Keratinocyte (primary cell): Measurements from ENCODE around the gene KHDRBS1. TPM values are rescaled to one million over a fixed set of nuclear protein-coding genes. Genes with fewer than 3 reads are reported as not detected.
A peak's percentile ranks its signal among the peaks of the same experiment; 100 is the strongest.

Experiments
- DNase-seq: peaks from one replicate; pipeline ENCODE4 v3.0.0-alpha.2; 2011; ENCODE audit warnings: low read depth, missing footprints, low spot score
- FAIRE-seq: peaks from 2 replicates; lab custom pipeline; 2011; peaks lifted over from hg19 to GRCh38; lab: Jason Lieb, UNC
- H2AFZ ChIP-seq: 2 replicates; pipeline ENCODE4 v1.6.0; 2012; ENCODE audit warnings: low read length, control low read depth, inconsistent platforms; ENCODE audit not compliant: control insufficient read depth
- H3K27ac ChIP-seq: 2 replicates; pipeline ENCODE4 v1.5.1; 2011; ENCODE audit warnings: low read length; ENCODE audit not compliant: control insufficient read depth, insufficient read depth
- H3K27me3 ChIP-seq: 3 replicates; pipeline ENCODE4 v1.6.0; 2011; ENCODE audit warnings: low read length; ENCODE audit not compliant: control insufficient read depth, insufficient read depth; ENCODE audit errors: extremely low read depth
- H3K36me3 ChIP-seq, 2 experiments: 2 replicates in 1 of 2; 3 replicates in 1 of 2; pipeline ENCODE4 v1.5.1; 2011; ENCODE audit warnings: low read length in 2 of 2, mild to moderate bottlenecking in 1 of 2; ENCODE audit not compliant: control insufficient read depth in 2 of 2, insufficient read depth in 2 of 2; ENCODE audit errors: extremely low read depth in 1 of 2
- H3K4me1 ChIP-seq: 3 replicates; pipeline ENCODE4 v1.5.1; 2011; ENCODE audit warnings: low read length; ENCODE audit not compliant: control insufficient read depth, insufficient read depth; ENCODE audit errors: extremely low read depth
- H3K4me2 ChIP-seq: 3 replicates; pipeline ENCODE4 v1.6.0; 2011; ENCODE audit warnings: low read depth, low read length; ENCODE audit not compliant: control insufficient read depth, insufficient read depth; ENCODE audit errors: extremely low read depth
- H3K4me3 ChIP-seq, 3 experiments: fragments of 200-600 bp in 1 of 3; sonication (generic) in 1 of 3; 2 replicates in 2 of 3; 3 replicates in 1 of 3; pipeline ENCODE4 v1.5.1; 2011 to 2016; ENCODE audit warnings: low read length in 3 of 3, mild to moderate bottlenecking in 3 of 3, control low read depth in 2 of 3, inconsistent platforms in 1 of 3, low read depth in 1 of 3, mixed read lengths in 1 of 3, mixed run types in 1 of 3, moderate library complexity in 1 of 3; ENCODE audit not compliant: control insufficient read depth in 2 of 3, insufficient read depth in 2 of 3; ENCODE audit errors: extremely low read depth in 1 of 3
- H3K79me2 ChIP-seq: 2 replicates; pipeline ENCODE4 v1.6.0; 2012; ENCODE audit warnings: low read length; ENCODE audit not compliant: control insufficient read depth, insufficient read depth
- H3K9ac ChIP-seq: 3 replicates; pipeline ENCODE4 v1.6.0; 2011; ENCODE audit warnings: low read length; ENCODE audit not compliant: control insufficient read depth, insufficient read depth; ENCODE audit errors: extremely low read depth
- H3K9me1 ChIP-seq: 3 replicates; pipeline ENCODE4 v1.6.0; 2011; ENCODE audit warnings: low read length; ENCODE audit not compliant: control insufficient read depth, insufficient read depth; ENCODE audit errors: extremely low read depth
- H3K9me3 ChIP-seq: 2 replicates; pipeline ENCODE4 v1.5.1; 2012; ENCODE audit warnings: low read depth, low read length; ENCODE audit not compliant: control insufficient read depth
- H4K20me1 ChIP-seq: 3 replicates; pipeline ENCODE4 v1.6.0; 2011; ENCODE audit warnings: low read length; ENCODE audit not compliant: control insufficient read depth, insufficient read depth; ENCODE audit errors: extremely low read depth
- CTCF ChIP-seq, 3 experiments: IDR thresholded peaks in 1 of 3; conservative IDR thresholded peaks in 1 of 3; optimal IDR thresholded peaks in 1 of 3; 2 replicates in 2 of 3; 3 replicates in 1 of 3; pipeline versions ENCODE3 to v1.5.1; 2011; ENCODE audit warnings: low read length in 3 of 3, mild to moderate bottlenecking in 3 of 3, moderate library complexity in 2 of 3, control low read depth in 1 of 3, inconsistent platforms in 1 of 3; ENCODE audit not compliant: insufficient read depth in 2 of 3; ENCODE audit errors: extremely low read depth in 1 of 3
- EZH2 ChIP-seq: IDR thresholded peaks from one replicate; pipeline ENCODE4 v1.6.1; 2012; ENCODE audit warnings: inconsistent platforms, mild to moderate bottlenecking, low read length, moderate library complexity
- dilution Hi-C: fragments of 300-500 bp; cut with MboI; formaldehyde crosslinking; loops from one replicate; pipeline ENCODE4 v1.7.0; 2020; ENCODE audit warnings: low sequenced_read_pairs; ENCODE audit not compliant: extremely low pct_ligation_motif_present
- polyA plus RNA-seq, 5 experiments: library from polyadenylated mRNA; depleted of rRNA in 3 of 5; stranded (reverse) in 3 of 5; stranded (forward) in 1 of 5; unstranded in 1 of 5; fragments of >200 nt; gene quantifications; 1 replicate in 1 of 5; 2 replicates in 3 of 5; 3 replicates in 1 of 5; pipeline versions ENCODE4 v1.2.1 to v1.2.3, GENCODE V29; 2011 to 2012; ENCODE audit warnings: missing spikeins in 2 of 5, low read depth in 1 of 5, low replicate concordance in 1 of 5

The KHDRBS1 gene
- polyA plus RNA-seq, 1 donor (not counting 4 experiments of a cell fraction or from before 2014, with no cell fraction given), result 54.7 TPM

DNA sequence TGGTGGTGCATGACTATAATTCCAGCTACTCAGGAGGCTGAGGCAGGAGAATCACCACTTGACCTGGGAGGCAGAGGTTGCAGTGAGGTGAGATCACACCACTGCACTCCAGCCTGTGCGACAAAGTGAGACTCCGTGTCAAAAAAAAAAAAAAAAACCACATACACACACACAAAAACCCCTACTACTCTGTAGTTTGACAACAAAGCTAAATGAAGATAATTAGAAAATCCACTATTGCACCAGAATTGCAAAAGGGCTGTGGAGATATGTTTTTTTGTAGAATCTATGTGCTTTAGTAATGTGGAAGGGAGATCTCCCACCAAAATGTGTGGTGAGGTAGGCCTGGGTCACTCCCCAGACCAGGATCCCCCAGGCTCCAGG lies 32.2 kb upstream of the KHDRBS1 start:
- no peak overlapping the region for H3K4me3 ChIP-seq
- H3K9ac ChIP-seq, result no peak overlapping the region
- H2AFZ ChIP-seq, result peak overlapping the region; percentile 70
- H3K9me1 ChIP-seq, result no peaks in the 10 kb centered on the region
- H3K9me3 ChIP-seq, result no peaks in the 10 kb centered on the region
- H3K79me2 ChIP-seq, result no peaks in the 10 kb centered on the region
- H3K36me3 ChIP-seq, result no peaks in the 10 kb centered on the region
- no peak overlapping the region for H3K27ac ChIP-seq
- no peak overlapping the region for H3K4me2 ChIP-seq
- peaks cover 29% of the 10 kb centered on the region for H3K4me1 ChIP-seq
- FAIRE-seq, result no peak
- TF ChIP-seq CTCF (optimal IDR thresholded peaks at IDR 0.05 in 1 of 3, IDR thresholded peaks at IDR 0.05 in 1 of 3, conservative IDR thresholded peaks at IDR 0.05 in 1 of 3; ENCODE audit: extremely low read depth in 1 of 3, insufficient read depth in 2 of 3, low read length in 3 of 3) (no peak), EZH2 (no peak)
- dilution Hi-C loops, result no loop called here
- no peaks in the 10 kb centered on the region for H3K27me3 ChIP-seq
- no peaks in the 10 kb centered on the region for H4K20me1 ChIP-seq
- DNase-seq, result no peak

DNA sequence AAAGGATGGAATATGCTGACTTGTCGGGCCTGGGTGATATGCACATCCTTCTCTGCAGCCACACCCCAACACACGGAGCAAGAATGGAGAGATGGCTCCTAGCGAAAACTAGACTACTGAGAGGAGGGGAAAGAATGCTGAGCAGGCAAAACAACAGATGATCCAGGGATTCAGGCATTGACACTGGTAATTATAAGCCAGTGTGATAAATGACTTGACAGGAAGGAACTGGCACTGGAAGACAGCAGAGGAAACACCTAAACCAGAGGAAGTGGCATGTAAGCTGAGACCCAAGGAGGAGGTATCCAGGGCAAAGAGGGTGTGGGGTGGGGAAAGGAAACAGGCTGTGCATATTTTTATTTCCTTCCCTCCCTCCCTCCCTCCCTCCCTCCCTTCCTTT lies 31.7 kb upstream of the KHDRBS1 start:
- Histone ChIP-seq H3K9me1 (no peaks in the 10 kb centered on the region), H3K27me3 (no peaks in the 10 kb centered on the region), H3K9me3 (no peaks in the 10 kb centered on the region), H3K4me1 (peaks cover 29% of the 10 kb centered on the region), H3K36me3 (no peaks in the 10 kb centered on the region), H3K27ac (no peak overlapping the region), H3K4me3 (no peak overlapping the region), H2AFZ (peak overlapping the region; percentile 70), H3K9ac (no peak overlapping the region), H3K79me2 (no peaks in the 10 kb centered on the region), H3K4me2 (no peak overlapping the region), H4K20me1 (no peaks in the 10 kb centered on the region)
- DNase-seq (no peak), FAIRE-seq (no peak)
- dilution Hi-C loops, result no loop called here
- TF ChIP-seq CTCF (optimal IDR thresholded peaks at IDR 0.05 in 1 of 3, IDR thresholded peaks at IDR 0.05 in 1 of 3, conservative IDR thresholded peaks at IDR 0.05 in 1 of 3; ENCODE audit: extremely low read depth in 1 of 3, insufficient read depth in 2 of 3, low read length in 3 of 3) (no peak), EZH2 (no peak)
